ENCODE measurements around the gene NUMBL. TPM values are rescaled to one million over a fixed set of nuclear protein-coding genes. Genes with fewer than 3 reads are reported as not detected.

NUMBL gene
- total RNA-seq, 1 experiment from 2014 or later: 57.7 TPM

GRCh38 chr19:40633207-40633606 is 57.2 kb downstream of the NUMBL start:
- no peaks in the 10 kb centered on the region for H3K9me2 ChIP-seq (ENCODE audit: insufficient read depth)
- peaks cover 17% of the 10 kb centered on the region for H3F3A ChIP-seq (ENCODE audit: insufficient read depth, low read depth)
- no peaks in the 10 kb centered on the region for H3K27me3 ChIP-seq (ENCODE audit: insufficient read depth, low read depth)
- H3K36me3 ChIP-seq (ENCODE audit: low read depth): no peaks in the 10 kb centered on the region
- no peaks in the 10 kb centered on the region for H3K79me2 ChIP-seq (ENCODE audit: low read depth)
- H4K20me1 ChIP-seq (ENCODE audit: insufficient read depth): no peaks in the 10 kb centered on the region
- no peaks in the 10 kb centered on the region for H3K9me3 ChIP-seq (ENCODE audit: insufficient read depth, low read depth)
- BruUV-seq (replicated peaks): no TSS peak
- ChIA-PET POLR2A (ENCODE audit: unreplicated experiment) (no interaction called here), CTCF (interaction anchor here (1.6 kb wide), 1 partner anchor 10 kb away, joined by 5 read pairs; no protein-coding TSS in a partner anchor)
- no peak overlapping the region for H3K27ac ChIP-seq
- peak in 1 of 2 experiments; percentile 45 for DNase-seq
- H3K4me1 ChIP-seq (replicated peaks; ENCODE audit: insufficient read depth): no peaks in the 10 kb centered on the region
- H3K4me3 ChIP-seq: no peak overlapping the region
- H2AFZ ChIP-seq: no peak overlapping the region
- intact Hi-C loops (cut with micrococcal nuclease; ENCODE audit: unreplicated experiment): loop anchor here (5.0 kb wide), 1 partner anchor 86 kb away; no protein-coding TSS in a partner anchor
- TF ChIP-seq CTCF (conservative IDR thresholded peaks at IDR 0.05): no peak
- no peak for TF ChIP-seq EZH2 (IDR thresholded peaks at IDR 0.05; ENCODE audit: low read depth)
- no peak overlapping the region; the same call in 1 of the 2 replicates for H3K4me2 ChIP-seq

GRCh38 chr19:40632311-40633036 is 58.0 kb downstream of the NUMBL start:
- ChIA-PET CTCF (no interaction called here), POLR2A (ENCODE audit: unreplicated experiment) (no interaction called here)
- Histone ChIP-seq H3K4me1 (replicated peaks; ENCODE audit: insufficient read depth) (no peaks in the 10 kb centered on the region), H2AFZ (no peak overlapping the region), H3K4me3 (no peak overlapping the region), H3K9me2 (ENCODE audit: insufficient read depth) (no peaks in the 10 kb centered on the region), H3K27me3 (ENCODE audit: insufficient read depth, low read depth) (no peaks in the 10 kb centered on the region), H3F3A (ENCODE audit: insufficient read depth, low read depth) (peaks cover 19% of the 10 kb centered on the region), H3K9me3 (ENCODE audit: insufficient read depth, low read depth) (no peaks in the 10 kb centered on the region), H3K27ac (no peak overlapping the region), H4K20me1 (ENCODE audit: insufficient read depth) (no peaks in the 10 kb centered on the region), H3K79me2 (ENCODE audit: low read depth) (no peaks in the 10 kb centered on the region), H3K4me2 (no peak overlapping the region), H3K36me3 (ENCODE audit: low read depth) (no peaks in the 10 kb centered on the region)
- TF ChIP-seq EZH2 (IDR thresholded peaks at IDR 0.05; ENCODE audit: low read depth) (no peak), CTCF (conservative IDR thresholded peaks at IDR 0.05) (no peak)
- DNase-seq: no peak
- no TSS peak for BruUV-seq (replicated peaks)
- intact Hi-C loops (cut with micrococcal nuclease; ENCODE audit: unreplicated experiment): loop anchor here (5.0 kb wide), 1 partner anchor 85 kb away; no protein-coding TSS in a partner anchor

- BruUV-seq (replicated peaks): TSS peak; percentile 8
- ChIA-PET CTCF (no interaction called here), POLR2A (ENCODE audit: unreplicated experiment) (interaction anchor here (0.6 kb wide), 1 partner anchor 224 kb away, joined by 26 read pairs; no protein-coding TSS in a partner anchor)
- H3K27me3 ChIP-seq (ENCODE audit: insufficient read depth, low read depth): no peaks in the 10 kb centered on the region
- intact Hi-C loops (cut with micrococcal nuclease; ENCODE audit: unreplicated experiment): loop anchor here (5.0 kb wide), 1 partner anchor 83 kb away; no protein-coding TSS in a partner anchor
- H3K4me1 ChIP-seq (replicated peaks; ENCODE audit: insufficient read depth): no peaks in the 10 kb centered on the region
- no peak overlapping the region for H2AFZ ChIP-seq
- no peaks in the 10 kb centered on the region; the same call in 1 of the 2 replicates for H4K20me1 ChIP-seq (ENCODE audit: insufficient read depth)
- H3K9me3 ChIP-seq (ENCODE audit: insufficient read depth, low read depth): no peaks in the 10 kb centered on the region
- H3K27ac ChIP-seq: no peak overlapping the region
- H3K4me3 ChIP-seq: no peak overlapping the region
- no peaks in the 10 kb centered on the region for H3K36me3 ChIP-seq (ENCODE audit: low read depth)
- no peaks in the 10 kb centered on the region for H3K9me2 ChIP-seq (ENCODE audit: insufficient read depth)
- H3K79me2 ChIP-seq (ENCODE audit: low read depth): no peaks in the 10 kb centered on the region
- H3F3A ChIP-seq (ENCODE audit: insufficient read depth, low read depth): peaks cover 19% of the 10 kb centered on the region
- H3K4me2 ChIP-seq: no peak overlapping the region
- no peak for DNase-seq
- TF ChIP-seq CTCF (conservative IDR thresholded peaks at IDR 0.05): no peak
- TF ChIP-seq EZH2 (IDR thresholded peaks at IDR 0.05; ENCODE audit: low read depth): no peak
Observed at GRCh38 chr19:40630571-40631160, 59.8 kb downstream of the NUMBL start.

Measured in PC-9 (cell line).